ENCODE measurements around the gene LMO3.

Gene LMO3

GRCh38 chr12:16606117-16606200 lies at the start of gene LMO3:
LMO3 (minus strand) TSS chr12:16606162; CDS start chr12:16600860, 5,302 bp downstream.
- DNase-seq = no peak

- DNase-seq = no peak
These were observed 30.6 kb upstream of the LMO3 start for GRCh38 chr12:16636435-16637055.

- no peak for DNase-seq
These were observed 28.8 kb upstream of the LMO3 start for GRCh38 chr12:16634786-16635185.

- DNase-seq = no peak
These were observed 21.0 kb upstream of the LMO3 start for GRCh38 chr12:16626991-16627390.

- DNase-seq = no peak
These were observed 16.4 kb upstream of the LMO3 start for GRCh38 chr12:16622338-16622737.

GRCh38 chr12:16619537-16619936 lies 13.6 kb upstream of the LMO3 start:
- DNase-seq = no peak

- DNase-seq = no peak
These were observed 12.3 kb upstream of the LMO3 start for GRCh38 chr12:16618256-16618655.

- DNase-seq = no peak
These were observed 7.2 kb upstream of the LMO3 start for GRCh38 chr12:16613199-16613598.

GRCh38 chr12:16612647-16613046 lies 6.7 kb upstream of the LMO3 start:
- no peak for DNase-seq

GRCh38 chr12:16611146-16611545 lies 5.2 kb upstream of the LMO3 start:
- DNase-seq = no peak

- DNase-seq = no peak
These were observed 4.8 kb upstream of the LMO3 start for GRCh38 chr12:16610743-16611142.

GRCh38 chr12:16610001-16610585 lies 4.1 kb upstream of the LMO3 start:
- no peak for DNase-seq

GRCh38 chr12:16608946-16609539 lies 3.1 kb upstream of the LMO3 start:
- DNase-seq = no peak

GRCh38 chr12:16607906-16608775 lies 2.2 kb upstream of the LMO3 start:
- no peak for DNase-seq

GRCh38 chr12:16606991-16607390 lies 1.0 kb upstream of the LMO3 start:
- no peak for DNase-seq

GRCh38 chr12:16606201-16606849 lies 363 bp upstream of the LMO3 start:
- DNase-seq = peak; percentile 5

GRCh38 chr12:16605642-16606116 lies 283 bp downstream of the LMO3 start:
- peak; percentile 5 for DNase-seq

GRCh38 chr12:16604596-16605252 lies 1.2 kb downstream of the LMO3 start:
- no peak for DNase-seq

- DNase-seq = peak; percentile 3
These were observed 1.9 kb downstream of the LMO3 start for GRCh38 chr12:16603916-16604575.

GRCh38 chr12:16603260-16603915 lies 2.6 kb downstream of the LMO3 start:
- no peak for DNase-seq

GRCh38 chr12:16602412-16602811 lies 3.5 kb downstream of the LMO3 start:
- no peak for DNase-seq

- no peak for DNase-seq
These were observed 5.4 kb downstream of the LMO3 start for GRCh38 chr12:16600525-16600924.

Measured in hematopoietic multipotent progenitor cell treated with erythropoietin and hydrocortisone succinate and interleukin-3 and kit ligand, for 4 days (in vitro differentiated cells).